Suprapubic skin (tissue), 3 donors: ENCODE results near the gene TRMU.

Source experiments
- EP300 ChIP-seq: sonication (generic); formaldehyde crosslinking; IDR thresholded peaks from one replicate; pipeline ENCODE4 v1.6.1; 2017; ENCODE audit warnings: antibody characterized with exemption
- TF ChIP-seq, protein P1 (sequence below), 2 donors: fragments of 200-600 bp in 1 of 2; fragments of 450-650 bp in 1 of 2; sonication (generic) in 1 of 2; IDR thresholded peaks; one replicate each; pipeline ENCODE4 v1.5.1; 2016 to 2019; ENCODE audit warnings: antibody characterized with exemption in 2 of 2, mild to moderate bottlenecking in 1 of 2, moderate library complexity in 1 of 2

- TF ChIP-seq, protein P1, sequence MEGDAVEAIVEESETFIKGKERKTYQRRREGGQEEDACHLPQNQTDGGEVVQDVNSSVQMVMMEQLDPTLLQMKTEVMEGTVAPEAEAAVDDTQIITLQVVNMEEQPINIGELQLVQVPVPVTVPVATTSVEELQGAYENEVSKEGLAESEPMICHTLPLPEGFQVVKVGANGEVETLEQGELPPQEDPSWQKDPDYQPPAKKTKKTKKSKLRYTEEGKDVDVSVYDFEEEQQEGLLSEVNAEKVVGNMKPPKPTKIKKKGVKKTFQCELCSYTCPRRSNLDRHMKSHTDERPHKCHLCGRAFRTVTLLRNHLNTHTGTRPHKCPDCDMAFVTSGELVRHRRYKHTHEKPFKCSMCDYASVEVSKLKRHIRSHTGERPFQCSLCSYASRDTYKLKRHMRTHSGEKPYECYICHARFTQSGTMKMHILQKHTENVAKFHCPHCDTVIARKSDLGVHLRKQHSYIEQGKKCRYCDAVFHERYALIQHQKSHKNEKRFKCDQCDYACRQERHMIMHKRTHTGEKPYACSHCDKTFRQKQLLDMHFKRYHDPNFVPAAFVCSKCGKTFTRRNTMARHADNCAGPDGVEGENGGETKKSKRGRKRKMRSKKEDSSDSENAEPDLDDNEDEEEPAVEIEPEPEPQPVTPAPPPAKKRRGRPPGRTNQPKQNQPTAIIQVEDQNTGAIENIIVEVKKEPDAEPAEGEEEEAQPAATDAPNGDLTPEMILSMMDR (IDR thresholded peaks at IDR 0.05) = no peak
- no peak for TF ChIP-seq EP300
Observed at GRCh38 chr22:46329616-46330015, 5.9 kb upstream of the TRMU start.
